ENCODE results near the gene TRIM47. TPM values are rescaled to one million over a fixed set of nuclear protein-coding genes. Genes with fewer than 3 reads are reported as not detected.

TRIM47 gene
- total RNA-seq, 2 donors from 2014 or later: 33.7 to 71.5 TPM

- Histone ChIP-seq H3K9ac (ENCODE audit: low read depth in 2 of 2, low read length in 2 of 2) (peak overlapping the region; percentile 76 to 82), H3K36me3 (peaks cover 9% of the 10 kb centered on the region), H3K4me3 (peak overlapping the region; percentile 26), H3K27ac (no peak overlapping the region), H3K27me3 (no peaks in the 10 kb centered on the region), H3K9me3 (no peaks in the 10 kb centered on the region), H3K4me1 (peaks cover 23% of the 10 kb centered on the region)
- no peak for TF ChIP-seq CTCF (IDR thresholded peaks at IDR 0.05)
- intact Hi-C loops (cut with DNase I): no loop called here
- no peak for DNase-seq
These were observed 35.3 kb downstream of the TRIM47 start for GRCh38 chr17:75842963-75843576.

GRCh38 chr17:75842411-75842810 is 36.0 kb downstream of the TRIM47 start:
- H3K27ac ChIP-seq: no peak overlapping the region
- no peak overlapping the region for H3K9ac ChIP-seq (ENCODE audit: low read depth in 2 of 2, low read length in 2 of 2)
- no peaks in the 10 kb centered on the region for H3K9me3 ChIP-seq
- TF ChIP-seq CTCF (IDR thresholded peaks at IDR 0.05): no peak
- H3K4me3 ChIP-seq: no peak overlapping the region
- peaks cover 8% of the 10 kb centered on the region for H3K36me3 ChIP-seq
- H3K27me3 ChIP-seq: no peaks in the 10 kb centered on the region
- no peak for DNase-seq
- intact Hi-C loops (cut with DNase I): no loop called here
- peaks cover 23% of the 10 kb centered on the region for H3K4me1 ChIP-seq

GRCh38 chr17:75840799-75841164 is 37.6 kb downstream of the TRIM47 start:
- Histone ChIP-seq H3K27me3 (no peaks in the 10 kb centered on the region), H3K27ac (no peak overlapping the region), H3K4me1 (peaks cover 9% of the 10 kb centered on the region), H3K9me3 (no peaks in the 10 kb centered on the region), H3K36me3 (no peaks in the 10 kb centered on the region), H3K4me3 (no peak overlapping the region), H3K9ac (ENCODE audit: low read depth in 2 of 2, low read length in 2 of 2) (no peak overlapping the region)
- DNase-seq: no peak
- no peak for TF ChIP-seq CTCF (IDR thresholded peaks at IDR 0.05)
- intact Hi-C loops (cut with DNase I): no loop called here

- Histone ChIP-seq H3K36me3 (no peaks in the 10 kb centered on the region), H3K4me1 (peaks cover 5% of the 10 kb centered on the region), H3K9ac (ENCODE audit: low read depth in 2 of 2, low read length in 2 of 2) (no peak overlapping the region), H3K4me3 (no peak overlapping the region), H3K27me3 (no peaks in the 10 kb centered on the region), H3K9me3 (no peaks in the 10 kb centered on the region), H3K27ac (no peak overlapping the region)
- no peak for TF ChIP-seq CTCF (IDR thresholded peaks at IDR 0.05)
- DNase-seq: no peak
- intact Hi-C loops (cut with DNase I): no loop called here
These were observed 38.2 kb downstream of the TRIM47 start for GRCh38 chr17:75839942-75840798.

- Histone ChIP-seq H3K36me3 (no peaks in the 10 kb centered on the region), H3K27ac (no peak overlapping the region), H3K4me3 (no peak overlapping the region), H3K4me1 (no peaks in the 10 kb centered on the region), H3K9ac (ENCODE audit: low read depth in 2 of 2, low read length in 2 of 2) (no peak overlapping the region), H3K9me3 (no peaks in the 10 kb centered on the region), H3K27me3 (no peaks in the 10 kb centered on the region)
- no peak for DNase-seq
- no peak for TF ChIP-seq CTCF (IDR thresholded peaks at IDR 0.05)
- intact Hi-C loops (cut with DNase I): no loop called here
These were observed 40.0 kb downstream of the TRIM47 start for GRCh38 chr17:75838410-75838809.

All from colonic mucosa (tissue), 4 donors.